GM12865 (cell line): ENCODE results near the gene PPM1H.

Experiments
- DNase-seq: peaks from one replicate; pipeline ENCODE4 v3.0.0; 2010; ENCODE audit warnings: low read depth
- H3K4me3 ChIP-seq: 2 replicates; pipeline ENCODE4 v1.5.1; 2011; ENCODE audit warnings: mild to moderate bottlenecking, low read depth, low read length, control low read depth
- CTCF ChIP-seq: IDR thresholded peaks from 2 replicates; pipeline ENCODE4 v1.5.1; 2011; ENCODE audit warnings: low read length, control low read depth, low read depth, inconsistent platforms; ENCODE audit not compliant: insufficient read depth; ENCODE audit errors: missing control alignments

PPM1H gene

GRCh38 chr12:62601765-62602164 lies 333.2 kb downstream of the PPM1H start:
- TF ChIP-seq CTCF = no peak
- H3K4me3 ChIP-seq = peak overlapping the region; percentile 97
- peak; percentile 17 for DNase-seq

- no peak for TF ChIP-seq CTCF
- H3K4me3 ChIP-seq = no peak overlapping the region
- DNase-seq = no peak
Observed at GRCh38 chr12:62599854-62600437, 335.0 kb downstream of the PPM1H start.

- no peak for DNase-seq
- no peak for TF ChIP-seq CTCF
- H3K4me3 ChIP-seq = no peak overlapping the region
Observed at GRCh38 chr12:62598846-62599245, 336.1 kb downstream of the PPM1H start.

- no peak for DNase-seq
- H3K4me3 ChIP-seq = no peak overlapping the region
- no peak for TF ChIP-seq CTCF
Observed at GRCh38 chr12:62597253-62597652, 337.7 kb downstream of the PPM1H start.
